CD8-positive, alpha-beta memory T cell (primary cell): ENCODE measurements around the gene PCDH9. TPM values are rescaled to one million over a fixed set of nuclear protein-coding genes. Genes with fewer than 3 reads are reported as not detected.

Experiments
- CTCF ChIA-PET: fragments of 350-600 bp; sonication (Branson Sonifier 250); formaldehyde crosslinking; loops from one replicate; lab custom pipeline; 2021; ENCODE audit warnings: antibody characterized with exemption; lab: Charles Lee
- POLR2A ChIA-PET: fragments of 350-600 bp; sonication (Branson Sonifier 250); formaldehyde crosslinking; loops from one replicate; lab custom pipeline; 2021; ENCODE audit warnings: antibody characterized with exemption; lab: Charles Lee
- DNase-seq, 5 donors: peaks; one replicate each; pipeline versions ENCODE4 v3.0.0 to v3.0.0-alpha.2; 2020 to 2022; ENCODE audit warnings: mixed read lengths in 1 of 5
- H3K27ac ChIP-seq: one replicate; pipeline ENCODE4 v1.7.0; 2013; ENCODE audit warnings: low read depth, mild to moderate bottlenecking, low read length, moderate library complexity
- H3K27me3 ChIP-seq: 2 replicates; pipeline ENCODE4 v1.7.0; 2013; ENCODE audit warnings: low read length, mild to moderate bottlenecking; ENCODE audit not compliant: insufficient read depth, poor library complexity, severe bottlenecking
- H3K36me3 ChIP-seq: 2 replicates; pipeline ENCODE4 v1.7.0; 2013; ENCODE audit warnings: mild to moderate bottlenecking, low read length, moderate library complexity; ENCODE audit not compliant: insufficient read depth
- H3K4me1 ChIP-seq: 2 replicates; pipeline ENCODE4 v1.7.0; 2013; ENCODE audit warnings: mild to moderate bottlenecking, low read length, moderate library complexity; ENCODE audit not compliant: insufficient read depth
- H3K4me3 ChIP-seq: 2 replicates; pipeline ENCODE4 v1.7.0; 2013; ENCODE audit warnings: mild to moderate bottlenecking, low read length
- H3K9me3 ChIP-seq: 2 replicates; pipeline ENCODE4 v1.7.0; 2013; ENCODE audit warnings: mild to moderate bottlenecking, low read length
- H3K27ac Mint-ChIP-seq, 8 donors: one replicate each; pipeline ENCODE4 v1.8.0; 2020 to 2021; ENCODE audit warnings: mixed read lengths in 8 of 8, mild to moderate bottlenecking in 6 of 8, inconsistent platforms in 3 of 8, moderate library complexity in 3 of 8
- H3K27me3 Mint-ChIP-seq, 2 donors: one replicate each; pipeline ENCODE4 v1.8.0; 2020 to 2021; ENCODE audit warnings: mixed read lengths in 2 of 2, mild to moderate bottlenecking in 1 of 2, moderate library complexity in 1 of 2
- H3K36me3 Mint-ChIP-seq, 3 donors: one replicate each; pipeline ENCODE4 v1.8.0; 2020 to 2021; ENCODE audit warnings: mixed read lengths in 3 of 3, inconsistent platforms in 1 of 3, mild to moderate bottlenecking in 1 of 3
- H3K4me1 Mint-ChIP-seq, 3 donors: one replicate each; pipeline ENCODE4 v1.8.0; 2020 to 2021; ENCODE audit warnings: mixed read lengths in 3 of 3, inconsistent platforms in 1 of 3, mild to moderate bottlenecking in 1 of 3
- H3K4me3 Mint-ChIP-seq, 7 donors: one replicate each; pipeline ENCODE4 v1.8.0; 2020 to 2021; ENCODE audit warnings: mixed read lengths in 7 of 7, mild to moderate bottlenecking in 6 of 7, moderate library complexity in 4 of 7, inconsistent platforms in 2 of 7
- H3K9me3 Mint-ChIP-seq, 5 donors: one replicate each; pipeline ENCODE4 v1.8.0; 2020 to 2022; ENCODE audit warnings: mixed read lengths in 5 of 5, mild to moderate bottlenecking in 3 of 5, moderate library complexity in 2 of 5, inconsistent platforms in 1 of 5
- polyA plus RNA-seq: library from polyadenylated mRNA; unstranded; fragments of 300-500 nt; fragmentation: Illumina TruSeq; gene quantifications from one replicate; pipeline ENCODE4 v1.2.3, GENCODE V29; 2021
- total RNA-seq, 2 experiments: library from RNA; stranded (reverse); gene quantifications; one replicate each; pipeline ENCODE4 v1.2.3, GENCODE V29; 2021

Gene PCDH9
- total and polyA plus RNA-seq, 3 experiments from 2014 or later: 0.09 to 0.21 (median 0.16) TPM

- H3K4me1 ChIP-seq: no peaks in the 10 kb centered on the region
- no peak overlapping the region for H3K27ac ChIP-seq
- H3K36me3 ChIP-seq: no peaks in the 10 kb centered on the region
- ChIA-PET POLR2A (no interaction called here), CTCF (no interaction called here)
- DNase-seq: no peak
- no peaks in the 10 kb centered on the region for H3K27me3 ChIP-seq
- Mint-ChIP-seq H3K36me3 (no peaks in the 10 kb centered on the region), H3K4me1 (no peaks in the 10 kb centered on the region), H3K4me3 (no peak overlapping the region), H3K27me3 (no peaks in the 10 kb centered on the region), H3K9me3 (peaks cover 0 to 16% (median 3%) of the 10 kb centered on the region in 5 donors), H3K27ac (no peak overlapping the region)
- no peaks in the 10 kb centered on the region for H3K9me3 ChIP-seq
- no peak overlapping the region for H3K4me3 ChIP-seq
These were observed 372.0 kb downstream of the PCDH9 start for GRCh38 chr13:66858163-66858562.

- H3K27me3 ChIP-seq: no peaks in the 10 kb centered on the region
- Mint-ChIP-seq H3K4me1 (no peaks in the 10 kb centered on the region), H3K9me3 (peaks cover 1 to 27% (median 5%) of the 10 kb centered on the region in 5 donors), H3K36me3 (no peaks in the 10 kb centered on the region), H3K27ac (no peak overlapping the region), H3K4me3 (no peak overlapping the region), H3K27me3 (no peaks in the 10 kb centered on the region)
- no peaks in the 10 kb centered on the region for H3K4me1 ChIP-seq
- H3K9me3 ChIP-seq: no peaks in the 10 kb centered on the region
- no peak overlapping the region for H3K27ac ChIP-seq
- no peak overlapping the region for H3K4me3 ChIP-seq
- no peaks in the 10 kb centered on the region for H3K36me3 ChIP-seq
- CTCF ChIA-PET: no interaction called here
- no peak for DNase-seq
- POLR2A ChIA-PET: no interaction called here
These were observed 375.0 kb downstream of the PCDH9 start for GRCh38 chr13:66855131-66855530.

- H3K4me3 ChIP-seq: no peak overlapping the region
- no peaks in the 10 kb centered on the region for H3K36me3 ChIP-seq
- no peaks in the 10 kb centered on the region for H3K4me1 ChIP-seq
- Mint-ChIP-seq H3K4me1 (no peaks in the 10 kb centered on the region), H3K4me3 (no peak overlapping the region), H3K27ac (no peak overlapping the region), H3K36me3 (no peaks in the 10 kb centered on the region), H3K27me3 (no peaks in the 10 kb centered on the region), H3K9me3 (peaks cover 3 to 26% (median 5%) of the 10 kb centered on the region in 5 donors)
- DNase-seq: no peak
- CTCF ChIA-PET: no interaction called here
- POLR2A ChIA-PET: no interaction called here
- no peak overlapping the region for H3K27ac ChIP-seq
- H3K27me3 ChIP-seq: no peaks in the 10 kb centered on the region
- H3K9me3 ChIP-seq: no peaks in the 10 kb centered on the region
These were observed 376.6 kb downstream of the PCDH9 start for GRCh38 chr13:66853564-66853963.

GRCh38 chr13:66849706-66850105, 380.4 kb downstream of the PCDH9 start:
- no peaks in the 10 kb centered on the region for H3K4me1 Mint-ChIP-seq
- no peaks in the 10 kb centered on the region for H3K27me3 Mint-ChIP-seq
- H3K9me3 Mint-ChIP-seq: peaks cover 2 to 21% (median 4%) of the 10 kb centered on the region in 5 donors
- ChIA-PET POLR2A (no interaction called here), CTCF (no interaction called here)
- H3K4me3 Mint-ChIP-seq: no peak overlapping the region
- H3K27ac Mint-ChIP-seq: no peak overlapping the region
- no peak overlapping the region for H3K4me3 ChIP-seq
- no peaks in the 10 kb centered on the region for H3K9me3 ChIP-seq
- no peaks in the 10 kb centered on the region for H3K36me3 Mint-ChIP-seq
- no peak overlapping the region for H3K27ac ChIP-seq
- H3K27me3 ChIP-seq: no peaks in the 10 kb centered on the region
- H3K4me1 ChIP-seq: no peaks in the 10 kb centered on the region
- DNase-seq: no peak
- H3K36me3 ChIP-seq: no peaks in the 10 kb centered on the region

GRCh38 chr13:66847541-66847940, 382.6 kb downstream of the PCDH9 start:
- no peak overlapping the region for H3K27ac Mint-ChIP-seq
- Histone ChIP-seq H3K27ac (no peak overlapping the region), H3K27me3 (no peaks in the 10 kb centered on the region), H3K9me3 (no peaks in the 10 kb centered on the region), H3K4me1 (no peaks in the 10 kb centered on the region), H3K36me3 (no peaks in the 10 kb centered on the region), H3K4me3 (no peak overlapping the region)
- CTCF ChIA-PET: no interaction called here
- no peaks in the 10 kb centered on the region for H3K27me3 Mint-ChIP-seq
- H3K4me3 Mint-ChIP-seq: no peak overlapping the region
- H3K36me3 Mint-ChIP-seq: no peaks in the 10 kb centered on the region
- H3K9me3 Mint-ChIP-seq: peaks cover 2 to 21% (median 4%) of the 10 kb centered on the region in 5 donors
- POLR2A ChIA-PET: no interaction called here
- no peak for DNase-seq
- H3K4me1 Mint-ChIP-seq: no peaks in the 10 kb centered on the region

- no peaks in the 10 kb centered on the region for H3K9me3 ChIP-seq
- no peak overlapping the region for H3K4me3 ChIP-seq
- H3K9me3 Mint-ChIP-seq: peaks cover 0 to 14% (median 2%) of the 10 kb centered on the region in 5 donors
- no peak for DNase-seq
- no peak overlapping the region for H3K27ac Mint-ChIP-seq
- no peaks in the 10 kb centered on the region for H3K27me3 Mint-ChIP-seq
- ChIA-PET POLR2A (no interaction called here), CTCF (no interaction called here)
- H3K4me1 Mint-ChIP-seq: no peaks in the 10 kb centered on the region
- H3K36me3 Mint-ChIP-seq: no peaks in the 10 kb centered on the region
- no peak overlapping the region for H3K27ac ChIP-seq
- H3K36me3 ChIP-seq: no peaks in the 10 kb centered on the region
- H3K27me3 ChIP-seq: no peaks in the 10 kb centered on the region
- H3K4me3 Mint-ChIP-seq: no peak overlapping the region
- H3K4me1 ChIP-seq: no peaks in the 10 kb centered on the region
These were observed 384.7 kb downstream of the PCDH9 start for GRCh38 chr13:66845393-66845792.

- Histone ChIP-seq H3K36me3 (no peaks in the 10 kb centered on the region), H3K4me3 (no peak overlapping the region), H3K27me3 (no peaks in the 10 kb centered on the region), H3K4me1 (no peaks in the 10 kb centered on the region), H3K27ac (no peak overlapping the region), H3K9me3 (no peaks in the 10 kb centered on the region)
- Mint-ChIP-seq H3K36me3 (no peaks in the 10 kb centered on the region), H3K27ac (no peak overlapping the region), H3K4me3 (no peak overlapping the region), H3K27me3 (no peaks in the 10 kb centered on the region), H3K9me3 (peaks cover 0 to 14% (median 2%) of the 10 kb centered on the region in 5 donors), H3K4me1 (no peaks in the 10 kb centered on the region)
- ChIA-PET POLR2A (no interaction called here), CTCF (no interaction called here)
- DNase-seq: no peak
These were observed 385.2 kb downstream of the PCDH9 start for GRCh38 chr13:66844933-66845332.

- no peaks in the 10 kb centered on the region for H3K36me3 ChIP-seq
- no peaks in the 10 kb centered on the region for H3K4me1 Mint-ChIP-seq
- no peaks in the 10 kb centered on the region for H3K36me3 Mint-ChIP-seq
- no peaks in the 10 kb centered on the region for H3K27me3 ChIP-seq
- H3K4me1 ChIP-seq: no peaks in the 10 kb centered on the region
- H3K27ac ChIP-seq: no peak overlapping the region
- POLR2A ChIA-PET: no interaction called here
- H3K27ac Mint-ChIP-seq: no peak overlapping the region
- no peaks in the 10 kb centered on the region for H3K9me3 ChIP-seq
- CTCF ChIA-PET: no interaction called here
- no peak overlapping the region for H3K4me3 ChIP-seq
- H3K27me3 Mint-ChIP-seq: no peaks in the 10 kb centered on the region
- H3K4me3 Mint-ChIP-seq: no peak overlapping the region
- peaks cover 0 to 9% (median 4%) of the 10 kb centered on the region in 5 donors for H3K9me3 Mint-ChIP-seq
- DNase-seq: no peak
These were observed 387.4 kb downstream of the PCDH9 start for GRCh38 chr13:66842766-66843165.

GRCh38 chr13:66840621-66841020, 389.5 kb downstream of the PCDH9 start:
- Histone ChIP-seq H3K27me3 (no peaks in the 10 kb centered on the region), H3K27ac (no peak overlapping the region), H3K9me3 (no peaks in the 10 kb centered on the region), H3K36me3 (no peaks in the 10 kb centered on the region), H3K4me1 (no peaks in the 10 kb centered on the region), H3K4me3 (no peak overlapping the region)
- H3K27me3 Mint-ChIP-seq: no peaks in the 10 kb centered on the region
- no peak overlapping the region for H3K4me3 Mint-ChIP-seq
- ChIA-PET CTCF (no interaction called here), POLR2A (no interaction called here)
- no peak overlapping the region for H3K27ac Mint-ChIP-seq
- H3K9me3 Mint-ChIP-seq: peaks cover 2 to 15% (median 5%) of the 10 kb centered on the region in 5 donors
- DNase-seq: no peak
- no peaks in the 10 kb centered on the region for H3K4me1 Mint-ChIP-seq
- no peaks in the 10 kb centered on the region for H3K36me3 Mint-ChIP-seq
